Hepatocyte (in vitro differentiated cells): ENCODE measurements around the gene MEX3A.

Source experiments
- EZH2 ChIP-seq: fragments of 200-600 bp; sonication (generic); IDR thresholded peaks from 2 replicates; pipeline ENCODE4 v1.6.1; 2016; ENCODE audit warnings: antibody characterized with exemption, mild to moderate bottlenecking, borderline replicate concordance
- TF ChIP-seq, protein P1 (sequence below): fragments of 200-600 bp; sonication (generic); IDR thresholded peaks from 2 replicates; pipeline ENCODE4 v1.5.1; 2016; ENCODE audit warnings: antibody characterized with exemption, mild to moderate bottlenecking; ENCODE audit not compliant: poor library complexity

GRCh38 chr1:156067262-156067661 lies 15.0 kb downstream of the MEX3A start:
- TF ChIP-seq, protein P1, sequence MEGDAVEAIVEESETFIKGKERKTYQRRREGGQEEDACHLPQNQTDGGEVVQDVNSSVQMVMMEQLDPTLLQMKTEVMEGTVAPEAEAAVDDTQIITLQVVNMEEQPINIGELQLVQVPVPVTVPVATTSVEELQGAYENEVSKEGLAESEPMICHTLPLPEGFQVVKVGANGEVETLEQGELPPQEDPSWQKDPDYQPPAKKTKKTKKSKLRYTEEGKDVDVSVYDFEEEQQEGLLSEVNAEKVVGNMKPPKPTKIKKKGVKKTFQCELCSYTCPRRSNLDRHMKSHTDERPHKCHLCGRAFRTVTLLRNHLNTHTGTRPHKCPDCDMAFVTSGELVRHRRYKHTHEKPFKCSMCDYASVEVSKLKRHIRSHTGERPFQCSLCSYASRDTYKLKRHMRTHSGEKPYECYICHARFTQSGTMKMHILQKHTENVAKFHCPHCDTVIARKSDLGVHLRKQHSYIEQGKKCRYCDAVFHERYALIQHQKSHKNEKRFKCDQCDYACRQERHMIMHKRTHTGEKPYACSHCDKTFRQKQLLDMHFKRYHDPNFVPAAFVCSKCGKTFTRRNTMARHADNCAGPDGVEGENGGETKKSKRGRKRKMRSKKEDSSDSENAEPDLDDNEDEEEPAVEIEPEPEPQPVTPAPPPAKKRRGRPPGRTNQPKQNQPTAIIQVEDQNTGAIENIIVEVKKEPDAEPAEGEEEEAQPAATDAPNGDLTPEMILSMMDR, result no peak
- TF ChIP-seq EZH2, result no peak
